ENCODE data around the gene KRTAP10-7. TPM values are rescaled to one million over a fixed set of nuclear protein-coding genes. Genes with fewer than 3 reads are reported as not detected.

Gene KRTAP10-7
- total RNA-seq, 1 experiment from 2014 or later, result not detected

GRCh38 chr21:44552681-44553080 lies 47.7 kb upstream of the KRTAP10-7 start:
- no peaks in the 10 kb centered on the region for H3K79me1 ChIP-seq (ENCODE audit: insufficient read depth, low read depth, low read length, poor library complexity, severe bottlenecking)
- H3K79me2 ChIP-seq (ENCODE audit: insufficient read depth, low read length), result no peaks in the 10 kb centered on the region
- no peaks in the 10 kb centered on the region for H4K20me1 ChIP-seq (ENCODE audit: control insufficient read depth, insufficient read depth, insufficient read length)
- no peak overlapping the region for H3K9ac ChIP-seq (ENCODE audit: extremely low read depth, insufficient read length, low read length)
- H2BK12ac ChIP-seq (ENCODE audit: insufficient read length, low read depth, low read length), result no peak overlapping the region
- no peak overlapping the region for H2AFZ ChIP-seq (ENCODE audit: low read length)
- no peak overlapping the region for H2BK120ac ChIP-seq (ENCODE audit: low read depth, low read length, poor library complexity, severe bottlenecking)
- no peak overlapping the region for H2AK5ac ChIP-seq (ENCODE audit: insufficient read length, low read length)
- TF ChIP-seq, protein P1, sequence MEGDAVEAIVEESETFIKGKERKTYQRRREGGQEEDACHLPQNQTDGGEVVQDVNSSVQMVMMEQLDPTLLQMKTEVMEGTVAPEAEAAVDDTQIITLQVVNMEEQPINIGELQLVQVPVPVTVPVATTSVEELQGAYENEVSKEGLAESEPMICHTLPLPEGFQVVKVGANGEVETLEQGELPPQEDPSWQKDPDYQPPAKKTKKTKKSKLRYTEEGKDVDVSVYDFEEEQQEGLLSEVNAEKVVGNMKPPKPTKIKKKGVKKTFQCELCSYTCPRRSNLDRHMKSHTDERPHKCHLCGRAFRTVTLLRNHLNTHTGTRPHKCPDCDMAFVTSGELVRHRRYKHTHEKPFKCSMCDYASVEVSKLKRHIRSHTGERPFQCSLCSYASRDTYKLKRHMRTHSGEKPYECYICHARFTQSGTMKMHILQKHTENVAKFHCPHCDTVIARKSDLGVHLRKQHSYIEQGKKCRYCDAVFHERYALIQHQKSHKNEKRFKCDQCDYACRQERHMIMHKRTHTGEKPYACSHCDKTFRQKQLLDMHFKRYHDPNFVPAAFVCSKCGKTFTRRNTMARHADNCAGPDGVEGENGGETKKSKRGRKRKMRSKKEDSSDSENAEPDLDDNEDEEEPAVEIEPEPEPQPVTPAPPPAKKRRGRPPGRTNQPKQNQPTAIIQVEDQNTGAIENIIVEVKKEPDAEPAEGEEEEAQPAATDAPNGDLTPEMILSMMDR (conservative IDR thresholded peaks at IDR 0.05), result no peak
- H4K91ac ChIP-seq (ENCODE audit: insufficient read length, low read depth, low read length), result no peak overlapping the region
- no peak for DNase-seq
- no peak overlapping the region for H2BK15ac ChIP-seq (ENCODE audit: low read depth, low read length)
- H3K14ac ChIP-seq (ENCODE audit: insufficient read depth, low read length), result peak overlapping the region; percentile 53
- no peak overlapping the region for H3K4me2 ChIP-seq (ENCODE audit: insufficient read depth, insufficient read length, low read length)
- no peak overlapping the region for H3K18ac ChIP-seq (ENCODE audit: insufficient read length, low read depth, low read length)
- no peak overlapping the region for H3T11ph ChIP-seq (ENCODE audit: low read length)
- H3K27ac ChIP-seq (ENCODE audit: insufficient read length, low read depth, low read length), result no peak overlapping the region
- peaks cover 43 to 60% of the 10 kb centered on the region in 2 experiments for H3K4me1 Mint-ChIP-seq
- H3K4ac ChIP-seq (ENCODE audit: low read depth, low read length), result no peak overlapping the region
- no CpG with 5 or more reads among the region's 13 CpGs for WGBS (ENCODE audit: extremely low coverage, insufficient read length, low lambda C conversion rate)
- peaks cover 0 to 2% (median 0%) of the 10 kb centered on the region in 3 experiments; a peak in 2 of 7 replicates for H3K36me3 Mint-ChIP-seq (ENCODE audit: insufficient read depth in 1 of 3, low read depth in 3 of 3)
- no peak overlapping the region for H2BK20ac ChIP-seq (ENCODE audit: low read depth, low read length, poor library complexity, severe bottlenecking)
- H3K9me3 ChIP-seq (ENCODE audit: control insufficient read depth, low read depth, low read length), result no peaks in the 10 kb centered on the region
- H3K23ac ChIP-seq (ENCODE audit: insufficient read length, low read depth, low read length), result no peak overlapping the region
- H3K4me1 ChIP-seq (ENCODE audit: insufficient read depth, low read length), result peaks cover 6% of the 10 kb centered on the region; the same call in 1 of the 2 replicates
- no peaks in the 10 kb centered on the region for H3K23me2 ChIP-seq (ENCODE audit: insufficient read length, low read depth, low read length, poor library complexity, severe bottlenecking)
- no peak overlapping the region for H4K8ac ChIP-seq (replicated peaks; ENCODE audit: insufficient read length, low read depth, low read length)
- no peak overlapping the region for H2BK5ac ChIP-seq (ENCODE audit: insufficient read length, low read length)
- no peak overlapping the region for H4K5ac ChIP-seq (ENCODE audit: insufficient read length, low read depth, low read length)
- H3K27me3 ChIP-seq (ENCODE audit: insufficient read depth, low read length), result no peaks in the 10 kb centered on the region
- no peak overlapping the region; a peak in 1 of 5 replicates for H3K4me3 Mint-ChIP-seq
- no peak overlapping the region; a peak in 1 of 7 replicates for H3K27ac Mint-ChIP-seq
- H3K27me3 Mint-ChIP-seq (ENCODE audit: low read depth), result peaks cover 3% of the 10 kb centered on the region
- no peak overlapping the region for H3K56ac ChIP-seq (ENCODE audit: insufficient read length, low read depth, low read length)
- H3K9me3 Mint-ChIP-seq, result no peaks in the 10 kb centered on the region; a peak in 1 of 5 replicates

Data from H9 (cell line).